Measurements from ENCODE around the gene KIRREL2.

DNA sequence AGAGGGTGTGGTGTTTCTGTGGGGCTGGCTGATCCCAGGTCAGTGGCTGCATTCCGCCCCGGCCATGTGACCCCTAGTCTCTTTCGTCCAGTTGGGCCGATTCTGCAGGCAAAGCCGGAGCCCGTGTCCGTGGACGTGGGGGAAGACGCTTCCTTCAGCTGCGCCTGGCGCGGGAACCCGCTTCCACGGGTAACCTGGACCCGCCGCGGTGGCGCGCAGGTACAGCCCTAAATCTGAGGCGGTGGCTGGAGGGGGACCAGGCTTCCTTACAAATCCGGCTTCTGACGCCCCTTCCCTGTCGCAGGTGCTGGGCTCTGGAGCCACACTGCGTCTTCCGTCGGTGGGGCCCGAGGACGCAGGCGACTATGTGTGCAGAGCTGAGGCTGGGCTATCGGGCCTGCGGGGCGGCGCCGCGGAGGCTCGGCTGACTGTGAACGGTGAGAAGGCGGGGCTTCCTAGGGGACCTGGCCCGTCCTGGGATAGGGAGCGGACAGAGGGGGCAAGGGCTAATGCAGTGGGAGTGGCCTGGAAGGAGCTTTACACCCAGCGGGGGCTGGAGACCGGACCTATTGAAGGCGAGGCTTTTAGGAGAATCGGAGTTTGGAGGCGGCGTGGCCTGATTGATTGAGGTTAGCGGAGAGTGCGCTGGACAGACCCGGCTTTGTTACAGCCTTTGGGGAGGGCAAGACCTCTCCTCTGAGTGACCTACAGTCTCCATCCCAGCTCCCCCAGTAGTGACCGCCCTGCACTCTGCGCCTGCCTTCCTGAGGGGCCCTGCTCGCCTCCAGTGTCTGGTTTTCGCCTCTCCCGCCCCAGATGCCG is 4.3 kb downstream of the KIRREL2 start:
- TF ChIP-seq CTCF (IDR thresholded peaks at IDR 0.05) = no peak
- no peak for TF ChIP-seq POLR2A (IDR thresholded peaks at IDR 0.05)
- no peak for TF ChIP-seq POLR2AphosphoS5 (IDR thresholded peaks at IDR 0.05)
- TF ChIP-seq EP300 (IDR thresholded peaks at IDR 0.05; ENCODE audit: low read depth) = no peak

Measured in transverse colon (tissue), 4 donors.